Brain microvascular endothelial cell (primary cell): ENCODE results near the gene CAGE1.
"Not testable (repeated sequence)": the region's sequence is repeated elsewhere in the genome, so short reads cannot be mapped to it uniquely, and the experiment has no call there.

Experiments used
- DNase-seq: peaks from one replicate; pipeline ENCODE4 v3.0.0-alpha.2; 2020
- H3K27ac ChIP-seq: fragments of 250-450 bp; sonication (Bioruptor Pico); 2 replicates; pipeline ENCODE4 v1.5.1; 2020; ENCODE audit warnings: mild to moderate bottlenecking, moderate library complexity
- H3K27me3 ChIP-seq: fragments of 250-450 bp; sonication (Bioruptor Pico); replicated peaks from 2 replicates; pipeline ENCODE4 v1.5.1; 2020; ENCODE audit warnings: mild to moderate bottlenecking
- H3K36me3 ChIP-seq: fragments of 250-450 bp; sonication (Bioruptor Pico); replicated peaks from 2 replicates; pipeline ENCODE4 v1.5.1; 2020; ENCODE audit warnings: mild to moderate bottlenecking
- H3K4me3 ChIP-seq: 2 replicates; pipeline ENCODE4 v1.5.1; 2011; ENCODE audit warnings: low read depth, mild to moderate bottlenecking, control low read depth, low read length, moderate library complexity
- in situ Hi-C: cut with HindIII; loops from 2 replicates; pipeline ENCODE4 v1.10.0; 2017; ENCODE audit warnings: low sequenced_read_pairs, low pct_ligation_motif_present
- TF ChIP-seq, protein P1 (sequence below): IDR thresholded peaks from 2 replicates; pipeline ENCODE4 v1.5.1; 2011; ENCODE audit warnings: low read depth, mild to moderate bottlenecking, moderate library complexity, low read length, control low read depth, inconsistent platforms; ENCODE audit errors: missing control alignments

CAGE1 gene

DNA sequence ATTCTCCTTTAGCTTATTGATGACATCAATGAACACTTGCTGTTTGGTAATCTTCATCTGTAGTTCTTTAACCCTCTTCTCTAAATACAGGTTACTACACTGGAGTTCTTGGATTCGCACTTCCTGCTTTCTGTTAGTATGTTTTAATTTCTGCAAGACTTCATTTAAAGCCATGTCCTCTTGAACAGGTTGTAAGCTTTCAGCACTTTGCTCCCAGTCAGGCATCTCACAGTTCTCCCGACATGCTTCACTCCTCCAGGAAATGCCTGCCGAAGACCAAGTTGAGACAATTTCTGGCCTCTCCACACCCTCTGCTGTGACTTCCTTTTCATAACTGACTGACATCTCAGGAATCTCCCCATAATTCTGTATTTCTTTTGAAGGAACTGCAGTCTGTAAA, 15.8 kb downstream of the CAGE1 start:
- TF ChIP-seq, protein P1, sequence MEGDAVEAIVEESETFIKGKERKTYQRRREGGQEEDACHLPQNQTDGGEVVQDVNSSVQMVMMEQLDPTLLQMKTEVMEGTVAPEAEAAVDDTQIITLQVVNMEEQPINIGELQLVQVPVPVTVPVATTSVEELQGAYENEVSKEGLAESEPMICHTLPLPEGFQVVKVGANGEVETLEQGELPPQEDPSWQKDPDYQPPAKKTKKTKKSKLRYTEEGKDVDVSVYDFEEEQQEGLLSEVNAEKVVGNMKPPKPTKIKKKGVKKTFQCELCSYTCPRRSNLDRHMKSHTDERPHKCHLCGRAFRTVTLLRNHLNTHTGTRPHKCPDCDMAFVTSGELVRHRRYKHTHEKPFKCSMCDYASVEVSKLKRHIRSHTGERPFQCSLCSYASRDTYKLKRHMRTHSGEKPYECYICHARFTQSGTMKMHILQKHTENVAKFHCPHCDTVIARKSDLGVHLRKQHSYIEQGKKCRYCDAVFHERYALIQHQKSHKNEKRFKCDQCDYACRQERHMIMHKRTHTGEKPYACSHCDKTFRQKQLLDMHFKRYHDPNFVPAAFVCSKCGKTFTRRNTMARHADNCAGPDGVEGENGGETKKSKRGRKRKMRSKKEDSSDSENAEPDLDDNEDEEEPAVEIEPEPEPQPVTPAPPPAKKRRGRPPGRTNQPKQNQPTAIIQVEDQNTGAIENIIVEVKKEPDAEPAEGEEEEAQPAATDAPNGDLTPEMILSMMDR, result no peak
- in situ Hi-C loops, result no loop called here
- peak; percentile 3 for DNase-seq
- no peaks in the 10 kb centered on the region for H3K27me3 ChIP-seq
- H3K4me3 ChIP-seq, result no peak overlapping the region
- no peak overlapping the region for H3K27ac ChIP-seq
- no peaks in the 10 kb centered on the region for H3K36me3 ChIP-seq

DNA sequence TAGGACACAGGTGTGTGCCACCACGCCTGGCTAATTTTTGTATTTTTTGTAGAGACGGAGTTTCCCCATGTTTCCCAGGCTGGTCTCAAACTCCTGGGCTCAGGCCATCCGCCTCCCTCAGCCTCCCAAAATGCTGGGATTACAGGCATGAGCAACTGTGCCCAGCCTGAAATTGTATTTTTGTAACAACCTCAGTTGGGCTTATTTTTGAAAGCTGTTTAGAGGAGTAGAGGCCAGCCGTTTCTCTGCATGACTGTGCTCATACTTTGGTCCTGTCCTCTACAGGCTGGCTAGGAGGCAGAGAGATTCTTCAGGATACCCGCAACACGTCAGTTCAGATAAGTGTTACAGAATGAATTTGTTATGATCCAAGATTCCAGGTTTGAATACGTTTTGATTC, 22.1 kb downstream of the CAGE1 start:
- TF ChIP-seq, protein P1, result no peak
- H3K4me3 ChIP-seq, result no peak overlapping the region
- H3K36me3 ChIP-seq, result no peaks in the 10 kb centered on the region
- H3K27me3 ChIP-seq, result no peaks in the 10 kb centered on the region
- no peak overlapping the region for H3K27ac ChIP-seq
- in situ Hi-C loops, result no loop called here
- DNase-seq, result no peak

DNA sequence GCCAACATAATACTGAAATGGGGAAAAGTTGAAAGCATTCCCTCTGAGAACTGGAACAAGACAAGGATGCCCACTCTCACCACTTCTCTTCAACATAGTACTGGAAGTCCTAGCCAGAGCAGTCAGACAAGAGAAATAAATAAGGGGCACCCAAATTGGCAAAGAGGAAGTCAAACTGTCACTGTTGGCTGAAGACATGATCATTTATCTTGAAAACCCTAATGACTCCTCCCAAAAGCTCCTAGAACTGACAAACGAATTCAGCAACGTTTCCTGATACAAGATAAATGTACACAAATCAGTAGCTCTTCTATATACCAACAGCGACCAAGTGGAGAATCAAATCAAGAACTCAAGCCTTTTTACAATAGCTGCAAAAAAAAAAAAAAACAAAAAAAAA, 37.6 kb downstream of the CAGE1 start:
- H3K27ac ChIP-seq, H3K4me3 ChIP-seq, in situ Hi-C loops, H3K27me3 ChIP-seq, DNase-seq, H3K36me3 ChIP-seq: not testable (repeated sequence)

DNA sequence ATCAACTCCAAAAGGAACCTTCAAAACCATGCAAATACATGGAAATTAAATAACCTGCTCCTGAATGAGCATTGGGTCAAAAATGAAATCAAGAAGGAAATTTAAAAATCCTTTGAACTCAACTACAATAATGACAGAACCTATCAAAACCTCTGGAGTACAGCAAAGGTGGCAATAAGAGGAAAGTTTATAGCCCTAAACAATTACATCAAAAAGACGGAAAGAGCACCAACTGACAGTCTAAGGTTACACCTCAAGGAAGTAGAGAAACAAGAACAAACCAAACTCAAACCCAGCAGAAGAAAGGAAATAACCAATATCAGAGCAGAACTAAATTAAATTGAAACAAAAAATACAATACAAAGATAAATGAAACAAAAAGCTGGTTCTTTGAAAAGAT, 39.0 kb downstream of the CAGE1 start:
- H3K27ac ChIP-seq, H3K27me3 ChIP-seq, H3K36me3 ChIP-seq, in situ Hi-C loops, H3K4me3 ChIP-seq, DNase-seq: not testable (repeated sequence)

DNA sequence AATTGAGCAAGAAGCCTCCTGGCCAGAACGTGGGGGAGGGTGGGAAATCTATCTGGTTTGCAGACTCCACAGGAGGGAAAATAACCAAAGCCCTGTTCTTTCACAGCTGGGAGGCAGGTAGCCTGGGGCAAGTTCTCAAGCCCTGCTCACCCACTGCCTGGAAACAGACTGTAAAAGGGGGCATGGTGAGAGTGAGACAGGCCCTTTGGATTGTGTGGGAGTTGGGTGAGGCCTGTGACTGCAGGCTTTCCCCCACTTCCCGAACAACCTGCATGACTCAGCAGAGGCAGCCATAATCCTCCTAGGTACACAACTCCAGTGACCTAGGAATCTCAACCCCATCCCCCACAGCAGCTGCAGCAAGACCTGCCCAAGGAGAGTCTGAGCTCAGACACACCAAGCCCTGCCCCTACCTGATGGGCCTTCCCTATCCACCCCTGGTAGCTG, 42.0 kb downstream of the CAGE1 start:
- H3K4me3 ChIP-seq, H3K27me3 ChIP-seq, DNase-seq, H3K27ac ChIP-seq, in situ Hi-C loops, H3K36me3 ChIP-seq: not testable (repeated sequence)

DNA sequence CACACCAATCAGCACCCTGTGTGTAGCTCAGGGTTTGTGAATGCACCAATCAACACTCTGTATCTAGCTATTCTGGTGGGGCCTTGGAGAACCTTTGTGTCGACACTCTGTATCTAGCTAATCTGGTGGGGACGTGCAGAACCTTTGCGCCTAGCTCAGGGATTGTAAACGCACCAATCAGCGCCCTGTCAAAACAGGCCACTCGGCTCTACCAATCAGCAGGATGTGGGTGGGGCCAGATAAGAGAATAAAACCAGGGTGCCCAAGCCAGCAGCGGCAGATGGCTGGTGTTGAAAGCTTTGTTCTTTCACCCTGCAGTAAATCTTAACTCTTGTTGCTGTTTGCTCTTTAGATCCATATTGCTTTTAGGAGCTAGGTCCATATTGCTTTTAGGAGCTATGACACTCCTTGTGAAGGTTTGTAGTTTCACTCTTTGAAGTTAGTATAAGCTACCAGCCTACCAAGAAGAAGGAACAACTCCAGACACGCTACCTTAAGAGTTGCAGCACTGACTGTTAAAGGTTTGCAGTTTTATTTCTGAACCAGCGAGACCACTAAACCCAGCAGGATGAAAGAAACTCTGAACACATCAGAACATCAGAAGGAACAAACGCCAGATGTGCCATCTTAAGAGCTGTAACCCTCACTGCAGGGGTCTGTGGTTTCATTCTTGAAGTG, 44.6 kb downstream of the CAGE1 start:
- DNase-seq, in situ Hi-C loops, H3K27ac ChIP-seq, H3K27me3 ChIP-seq, H3K4me3 ChIP-seq, H3K36me3 ChIP-seq: not testable (repeated sequence)

DNA sequence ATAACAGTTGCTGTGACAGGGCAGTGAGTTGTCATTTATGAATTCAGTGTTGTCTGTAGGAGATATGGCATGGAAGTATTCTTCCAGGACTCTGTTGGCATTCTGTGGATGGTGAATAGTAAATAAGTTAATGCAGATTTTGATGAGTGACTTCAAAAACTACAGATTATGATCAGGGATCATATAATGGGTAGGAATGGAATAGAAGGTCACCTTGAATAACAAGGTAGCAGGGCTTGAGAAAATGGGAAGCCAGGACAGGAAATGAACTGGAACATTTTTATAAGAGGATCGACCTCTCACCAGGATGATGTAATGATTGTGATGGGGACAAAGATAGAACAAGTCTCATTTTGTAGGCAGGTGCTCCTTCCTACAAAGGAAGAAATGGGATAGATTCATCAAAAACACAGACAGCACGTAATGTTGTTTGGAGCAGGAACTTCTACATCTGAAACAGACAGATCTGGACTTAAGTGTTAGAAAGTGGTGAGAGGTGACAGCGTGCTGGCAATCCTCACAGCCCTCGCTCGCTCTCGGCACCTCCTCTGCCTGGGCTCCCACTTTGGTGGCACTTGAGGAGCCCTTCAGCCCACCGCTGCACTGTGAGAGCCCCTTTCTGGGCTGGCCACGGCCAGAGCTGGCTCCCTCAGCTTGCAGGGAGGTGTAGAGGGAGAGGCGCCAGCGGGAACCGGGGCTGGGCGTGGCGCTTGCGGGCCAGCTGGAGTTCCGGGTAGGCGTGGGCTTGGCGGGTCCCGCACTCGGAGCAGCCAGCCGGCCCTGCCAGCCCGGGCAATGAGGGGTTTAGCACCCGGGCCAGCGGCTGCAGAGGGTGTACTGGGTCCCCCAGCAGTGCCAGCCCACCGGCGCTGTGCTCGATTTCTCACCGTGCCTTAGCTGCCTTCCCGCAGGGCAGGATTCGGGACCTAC, 45.7 kb downstream of the CAGE1 start:
- in situ Hi-C loops, result no loop called here
- Histone ChIP-seq H3K27ac (no peak overlapping the region), H3K36me3 (no peaks in the 10 kb centered on the region), H3K4me3 (no peak overlapping the region), H3K27me3 (no peaks in the 10 kb centered on the region)
- no peak for DNase-seq
- TF ChIP-seq, protein P1, result no peak
